HG03571 (cell line): ENCODE results near the gene APLN.

ENCODE experiments used
- ATAC-seq: cut with Tn5 transposase; IDR thresholded peaks from one replicate; pipeline ENCODE4 v1.9.1; 2021; ENCODE audit not compliant: unreplicated experiment

APLN gene

GRCh38 chrX:129642641-129643040 lies 12.1 kb downstream of the APLN start:
- ATAC-seq: no peak

GRCh38 chrX:129641941-129642340 lies 12.8 kb downstream of the APLN start:
- ATAC-seq: no peak

GRCh38 chrX:129641469-129641868 lies 13.3 kb downstream of the APLN start:
- no peak for ATAC-seq

- ATAC-seq: no peak
Measured at GRCh38 chrX:129640737-129641136, 14.0 kb downstream of the APLN start.

- no peak for ATAC-seq
Measured at GRCh38 chrX:129638917-129639316, 15.8 kb downstream of the APLN start.

- ATAC-seq: no peak
Measured at GRCh38 chrX:129637217-129638109, 17.3 kb downstream of the APLN start.

- no peak for ATAC-seq
Measured at GRCh38 chrX:129636175-129636681, 18.5 kb downstream of the APLN start.

GRCh38 chrX:129634541-129634940 lies 20.2 kb downstream of the APLN start:
- ATAC-seq: no peak

- ATAC-seq: no peak
Measured at GRCh38 chrX:129632443-129632842, 22.3 kb downstream of the APLN start.

- ATAC-seq: no peak
Measured at GRCh38 chrX:129631849-129632248, 22.9 kb downstream of the APLN start.

- no peak for ATAC-seq
Measured at GRCh38 chrX:129629837-129630236, 24.9 kb downstream of the APLN start.

- no peak for ATAC-seq
Measured at GRCh38 chrX:129626026-129626425, 28.7 kb downstream of the APLN start.

- no peak for ATAC-seq
Measured at GRCh38 chrX:129622757-129623301, 31.9 kb downstream of the APLN start.

- ATAC-seq: no peak
Measured at GRCh38 chrX:129618997-129619396, 35.8 kb downstream of the APLN start.

GRCh38 chrX:129617420-129617819 lies 37.3 kb downstream of the APLN start:
- ATAC-seq: no peak

- no peak for ATAC-seq
Measured at GRCh38 chrX:129614481-129615255, 40.1 kb downstream of the APLN start.

- ATAC-seq: no peak
Measured at GRCh38 chrX:129613596-129613995, 41.2 kb downstream of the APLN start.

GRCh38 chrX:129612396-129612795 lies 42.4 kb downstream of the APLN start:
- no peak for ATAC-seq

- ATAC-seq: no peak
Measured at GRCh38 chrX:129609395-129609794, 45.4 kb downstream of the APLN start.

- ATAC-seq: no peak
Measured at GRCh38 chrX:129608496-129608895, 46.3 kb downstream of the APLN start.

- no peak for ATAC-seq
Measured at GRCh38 chrX:129606918-129607317, 47.8 kb downstream of the APLN start.

- ATAC-seq: no peak
Measured at GRCh38 chrX:129600981-129601424, 53.8 kb downstream of the APLN start.
